ENCODE data around the gene LRRTM4.
"Not testable (repeated sequence)": the region's sequence is repeated elsewhere in the genome, so short reads cannot be mapped to it uniquely, and the experiment has no call there.

LRRTM4 gene

DNA sequence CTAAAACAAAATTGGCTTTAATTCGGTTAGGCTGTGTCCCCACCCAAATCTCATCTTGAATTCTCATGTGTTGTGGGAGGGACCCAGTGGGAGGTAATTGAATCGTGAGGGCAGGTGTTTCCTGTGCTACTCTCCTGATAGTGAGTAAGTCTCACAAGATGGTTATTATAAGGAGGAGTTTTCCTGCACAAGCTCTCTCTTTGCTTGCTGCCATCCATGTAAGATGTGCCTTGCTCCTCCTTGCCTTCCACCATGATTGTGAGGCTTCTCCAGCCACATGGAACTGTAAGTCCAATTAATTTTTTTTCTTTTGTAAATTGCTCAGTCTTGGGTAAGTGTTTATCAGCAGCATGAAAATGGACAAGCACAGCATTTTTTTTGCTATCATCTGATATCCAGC lies 476.7 kb downstream of the LRRTM4 start:
- not testable (repeated sequence) for DNase-seq

DNA sequence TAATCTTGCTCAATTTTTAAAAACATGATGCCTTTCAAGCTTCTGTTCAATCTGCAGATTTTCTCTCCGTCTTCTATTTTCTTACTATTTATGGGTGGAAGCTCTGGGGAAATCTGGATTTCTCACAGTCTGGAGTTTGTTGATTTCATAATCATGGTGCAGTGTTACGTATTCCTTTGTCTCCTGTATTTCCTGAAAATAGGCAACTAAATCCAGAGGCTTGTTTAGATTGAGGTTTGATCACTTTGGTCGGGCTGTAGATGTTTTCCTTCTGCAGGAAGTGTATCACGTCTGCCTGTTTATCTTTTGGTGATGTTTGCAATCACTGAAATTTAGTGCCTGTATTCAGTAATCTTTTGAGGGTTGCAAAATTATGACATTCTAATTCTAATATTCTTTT lies 487.7 kb downstream of the LRRTM4 start:
- DNase-seq, result no peak

DNA sequence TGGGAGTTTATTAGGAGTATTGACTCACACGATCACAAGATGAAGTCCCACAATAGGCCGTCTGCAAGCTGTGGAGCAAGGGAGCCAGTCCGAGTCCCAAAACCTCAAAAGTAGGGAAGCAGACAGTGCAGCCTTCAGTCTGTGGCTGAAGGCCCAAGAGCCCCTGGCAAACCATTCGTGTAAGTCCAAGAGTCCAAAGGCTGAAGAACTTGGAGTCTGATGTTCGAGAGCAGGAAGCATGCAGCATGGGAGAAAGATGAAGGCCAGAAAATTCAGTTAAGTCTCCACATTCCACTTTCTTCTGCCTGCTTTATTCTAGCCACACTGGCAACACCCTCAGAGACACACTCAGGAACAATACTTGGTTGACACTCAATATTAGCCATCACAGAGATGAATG lies 492.9 kb downstream of the LRRTM4 start:
- not testable (repeated sequence) for DNase-seq

DNA sequence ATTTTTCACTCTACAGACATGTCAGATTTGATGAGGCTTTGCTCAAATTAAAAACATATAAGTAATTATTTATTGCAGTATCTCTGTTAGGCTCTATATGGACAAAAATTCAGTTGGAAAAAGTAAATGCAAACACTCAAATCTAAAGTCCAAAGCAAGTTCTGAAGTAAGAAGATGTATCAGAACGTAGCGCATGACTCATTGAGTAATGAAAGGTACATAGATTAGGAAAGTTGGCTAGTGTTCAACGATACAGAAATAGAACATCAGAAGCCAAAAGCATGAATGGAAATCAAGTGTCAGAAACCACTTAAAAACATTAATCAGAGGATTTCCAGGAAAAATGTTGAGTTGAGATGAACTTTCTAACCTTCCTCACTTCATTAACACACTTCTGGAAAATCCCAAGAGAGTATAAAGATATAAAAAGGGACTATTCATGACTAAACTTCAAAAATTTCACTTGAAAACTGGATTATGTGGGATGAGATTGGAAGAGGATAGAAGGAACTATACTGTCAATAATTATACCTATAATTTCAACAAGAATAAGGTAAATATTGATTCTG lies 494.1 kb downstream of the LRRTM4 start:
- DNase-seq, result no peak

DNA sequence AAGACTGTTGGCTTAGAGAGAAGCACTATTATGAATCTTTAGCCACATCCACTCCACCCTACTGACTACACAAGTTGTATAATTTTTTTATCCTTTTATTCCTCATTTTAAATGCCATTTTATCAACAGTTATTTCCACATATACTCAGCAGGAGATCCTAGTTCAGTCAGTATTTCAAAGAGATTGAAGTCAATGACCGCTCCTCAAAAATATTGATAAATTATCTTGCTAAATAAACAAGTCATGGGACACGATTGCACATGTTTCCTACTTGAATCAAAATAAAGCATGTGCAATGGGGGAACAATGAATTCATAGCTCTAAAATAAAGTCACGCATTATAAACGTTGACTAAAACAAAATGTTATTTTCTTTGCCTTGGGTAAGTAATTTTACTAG lies 496.5 kb downstream of the LRRTM4 start:
- DNase-seq, result no peak

DNA sequence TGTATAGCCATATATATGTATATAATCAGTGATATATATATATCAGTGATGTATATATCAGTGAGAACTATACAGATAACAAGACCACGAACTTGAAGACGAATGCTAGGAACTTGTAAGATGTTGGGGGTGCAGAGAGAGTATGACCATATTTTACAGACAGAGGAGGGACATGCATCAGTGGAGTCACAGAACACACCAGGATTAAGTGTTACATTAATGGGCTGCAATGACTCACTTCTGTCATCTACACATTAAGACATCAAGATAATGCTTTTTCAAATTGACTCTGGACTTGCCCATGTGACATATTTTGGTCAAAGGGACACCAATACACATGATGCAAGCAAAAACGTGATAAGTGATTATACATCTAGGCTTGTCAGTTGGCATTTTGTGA lies 501.0 kb downstream of the LRRTM4 start:
- no peak for DNase-seq

DNA sequence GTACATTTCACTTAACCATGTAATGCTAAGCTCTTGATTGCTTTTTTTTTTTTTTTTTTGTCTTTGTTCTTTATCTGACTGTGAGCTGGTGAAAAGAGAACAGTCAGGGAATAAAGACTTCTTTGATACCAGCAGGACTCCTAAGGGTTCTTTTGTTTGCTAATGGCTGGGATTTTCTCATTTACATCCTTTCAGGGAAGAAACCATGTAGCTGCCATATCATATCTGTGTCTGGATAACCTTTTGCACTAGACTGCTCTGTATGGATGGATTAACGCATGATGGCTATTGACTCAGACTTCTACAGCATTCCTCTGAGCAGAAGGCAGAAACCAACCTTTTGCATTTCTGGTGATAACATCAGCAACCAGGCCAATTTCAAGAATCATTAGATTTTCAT lies 504.0 kb downstream of the LRRTM4 start:
- no peak for DNase-seq

DNA sequence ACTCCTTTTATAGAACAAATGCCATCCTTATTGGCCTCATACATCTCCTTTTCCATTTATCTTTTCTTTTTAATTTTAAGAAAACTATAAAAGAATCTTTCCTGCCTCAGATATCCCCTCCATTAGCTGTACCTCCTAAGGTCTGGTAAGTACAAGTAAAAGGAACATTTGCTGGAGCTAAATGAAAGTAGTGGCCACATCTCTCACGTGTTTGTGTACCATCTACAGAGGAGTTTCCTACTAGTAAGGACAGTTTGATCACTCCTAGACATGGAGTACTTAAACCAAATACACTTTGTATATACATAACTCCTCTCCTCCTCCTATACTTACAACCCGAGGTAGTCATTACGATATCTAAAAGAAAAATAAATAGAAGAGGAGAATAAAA lies 504.8 kb downstream of the LRRTM4 start:
- DNase-seq, result no peak

DNA sequence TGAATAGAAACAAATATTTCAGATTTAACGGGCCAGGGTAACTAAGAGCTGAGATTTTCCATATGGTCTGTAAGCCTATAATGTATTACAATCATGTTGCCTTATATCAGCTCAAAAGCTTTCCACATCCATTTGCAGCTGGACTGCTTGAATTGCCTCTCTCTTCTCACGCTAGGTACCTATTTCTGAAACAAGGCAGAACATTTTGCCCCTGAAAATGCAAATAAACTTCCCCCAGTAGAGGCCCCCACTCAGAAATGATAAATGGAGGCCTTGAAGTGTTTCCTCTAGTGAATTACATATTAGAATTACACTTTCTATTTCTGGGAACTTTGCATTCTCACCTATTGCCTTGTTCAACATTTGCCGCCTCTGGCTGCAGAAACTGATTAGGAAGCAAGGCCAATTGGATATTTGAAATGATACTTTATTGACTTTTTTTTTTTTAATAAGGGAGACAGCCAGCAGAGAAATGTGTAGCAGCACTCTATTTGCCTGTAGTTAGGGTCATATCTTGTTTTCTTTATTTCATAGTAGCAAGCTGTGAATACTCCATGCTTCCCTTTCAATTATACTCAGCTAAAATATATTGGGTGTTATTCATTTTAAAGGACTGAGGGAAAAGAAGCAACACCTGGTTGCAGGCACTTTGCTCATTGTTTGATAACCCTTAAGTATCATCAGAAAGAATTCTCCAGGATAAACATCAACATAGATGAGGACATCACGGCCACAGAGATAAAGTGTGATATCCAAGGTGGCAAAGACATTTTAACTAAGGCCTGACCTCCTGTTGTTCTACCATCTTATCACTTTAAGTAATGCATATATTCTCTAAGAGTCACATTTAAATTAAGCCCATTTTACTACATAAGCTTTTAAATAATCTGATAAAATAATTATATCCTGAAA lies 505.5 kb downstream of the LRRTM4 start:
- DNase-seq, result no peak

DNA sequence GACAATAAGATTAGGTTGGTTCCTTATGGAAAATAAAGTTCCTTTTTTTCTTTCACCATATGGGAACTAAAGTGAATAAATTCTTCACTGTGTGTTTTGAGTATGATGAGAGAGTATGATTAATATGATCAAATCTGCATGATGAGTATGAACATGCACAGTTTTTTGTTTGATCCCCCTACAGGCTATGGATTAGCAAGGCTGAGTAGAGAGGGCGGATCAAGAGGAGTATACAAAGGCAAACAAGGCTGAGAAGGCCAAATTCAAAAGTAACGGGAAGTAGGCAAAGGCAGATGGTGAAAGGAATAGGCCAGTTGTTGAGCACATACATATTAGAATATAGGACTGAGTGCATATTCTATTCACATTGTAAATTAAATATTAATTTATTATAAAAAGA lies 508.2 kb downstream of the LRRTM4 start:
- no peak for DNase-seq

DNA sequence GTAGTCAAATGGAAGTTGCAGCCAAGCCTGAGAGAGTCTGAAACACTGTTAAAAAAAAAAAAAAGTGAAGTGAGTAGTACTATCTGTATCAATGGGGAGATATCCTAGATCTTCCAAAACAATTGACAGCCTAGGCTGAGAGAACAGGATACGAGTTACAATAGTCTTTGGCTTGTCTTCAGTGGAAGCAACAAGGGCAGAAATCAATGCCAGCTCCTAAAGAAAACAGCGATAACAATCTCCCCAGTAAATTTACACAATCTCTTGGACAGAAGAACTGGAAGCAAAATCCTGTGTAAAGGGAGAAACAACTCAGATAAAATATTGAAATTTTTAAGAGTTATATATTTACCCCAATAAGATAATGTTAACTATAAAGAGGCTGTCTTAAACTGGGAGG lies 508.7 kb downstream of the LRRTM4 start:
- no peak for DNase-seq

DNA sequence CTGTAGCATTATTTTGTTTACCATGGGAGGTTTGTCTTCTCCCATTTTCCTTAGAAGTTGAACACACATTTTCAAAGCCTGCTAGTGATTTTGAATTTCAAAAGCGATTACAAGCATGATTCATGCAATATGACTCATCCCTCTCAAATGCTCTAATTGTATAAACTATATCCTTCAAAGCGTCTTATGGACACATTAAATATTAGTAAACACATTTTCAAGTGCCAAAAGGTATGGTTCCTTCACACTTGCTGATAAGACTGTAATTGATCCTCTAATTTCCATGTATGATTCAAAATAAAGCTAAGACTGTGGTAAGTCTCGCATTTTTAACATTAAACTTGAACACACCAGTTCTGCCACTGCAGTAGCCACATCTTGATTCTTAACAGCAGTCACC lies 512.9 kb downstream of the LRRTM4 start:
- no peak for DNase-seq

DNA sequence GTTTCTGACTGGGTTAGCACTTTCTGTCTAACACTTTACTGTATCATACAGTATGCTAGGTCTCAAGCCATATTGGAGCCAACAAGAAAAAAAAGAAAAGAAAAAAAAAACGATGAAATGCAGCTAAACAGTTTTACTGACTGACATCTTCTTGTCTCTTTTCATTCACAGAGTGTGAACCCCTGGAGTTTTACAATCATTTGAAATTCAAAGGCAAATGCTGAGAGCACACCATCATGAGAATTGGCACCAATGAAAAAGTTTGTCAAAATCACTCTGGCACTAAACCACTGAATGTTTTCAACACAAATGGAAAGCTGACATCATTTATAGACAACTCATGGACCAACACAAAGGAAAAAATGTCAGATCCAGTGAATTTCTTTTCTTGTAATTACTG lies 513.3 kb downstream of the LRRTM4 start:
- no peak for DNase-seq

DNA sequence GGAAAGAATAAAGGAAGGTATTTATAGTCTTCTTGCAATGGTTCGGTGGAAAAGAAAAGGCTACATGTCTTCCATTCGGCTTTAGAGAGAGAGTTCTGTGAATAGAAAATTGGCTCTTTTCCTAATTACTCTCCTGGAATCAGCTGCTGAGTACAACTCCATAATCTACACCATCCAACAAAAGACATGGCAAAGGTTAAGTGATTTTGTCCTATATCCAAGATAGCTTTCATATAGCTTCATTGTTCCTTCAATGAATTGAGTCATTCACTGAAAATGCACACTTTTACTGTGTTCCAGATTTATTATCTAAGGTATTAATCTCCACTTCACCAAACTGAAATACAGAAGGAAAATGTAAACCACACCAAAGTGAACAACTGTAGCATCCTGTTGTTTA lies 514.5 kb downstream of the LRRTM4 start:
- no peak for DNase-seq

DNA sequence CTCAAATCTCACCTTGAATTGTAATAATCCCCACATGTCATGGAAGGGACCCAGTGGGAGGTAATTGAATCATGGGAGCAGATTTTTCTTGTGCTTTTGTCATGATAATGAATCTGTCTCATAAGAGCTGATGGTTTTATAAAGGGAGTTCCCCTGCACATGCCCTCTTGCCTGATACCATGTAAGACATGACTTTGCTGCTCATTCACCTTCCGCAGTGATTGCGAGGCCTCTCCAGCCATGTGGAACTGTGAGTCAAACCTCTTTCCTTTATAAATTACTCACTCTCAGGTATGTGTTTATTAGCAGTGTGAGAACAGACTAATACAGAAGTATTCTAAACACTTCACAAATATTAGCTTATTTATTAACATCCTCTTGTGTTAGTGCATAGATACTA lies 516.7 kb downstream of the LRRTM4 start:
- DNase-seq, result no peak

DNA sequence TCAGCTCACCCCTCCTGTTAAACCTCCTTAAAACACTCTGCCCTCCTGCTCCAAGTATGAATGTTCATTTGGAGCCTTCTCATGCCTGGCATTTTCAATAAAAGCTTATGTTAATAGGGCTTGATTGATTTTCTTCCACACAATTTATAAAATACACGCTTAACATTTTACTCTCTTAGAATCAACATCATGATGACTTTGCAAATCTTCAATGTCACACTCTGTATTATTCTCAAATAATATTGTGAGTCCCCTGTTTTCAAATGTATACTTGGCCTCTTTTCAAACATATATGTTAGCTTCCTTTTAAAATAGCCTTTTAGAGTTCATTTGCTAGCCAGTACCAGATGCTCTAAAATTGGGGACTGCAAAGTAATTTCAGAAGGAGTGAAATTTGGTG lies 520.3 kb downstream of the LRRTM4 start:
- no peak for DNase-seq

DNA sequence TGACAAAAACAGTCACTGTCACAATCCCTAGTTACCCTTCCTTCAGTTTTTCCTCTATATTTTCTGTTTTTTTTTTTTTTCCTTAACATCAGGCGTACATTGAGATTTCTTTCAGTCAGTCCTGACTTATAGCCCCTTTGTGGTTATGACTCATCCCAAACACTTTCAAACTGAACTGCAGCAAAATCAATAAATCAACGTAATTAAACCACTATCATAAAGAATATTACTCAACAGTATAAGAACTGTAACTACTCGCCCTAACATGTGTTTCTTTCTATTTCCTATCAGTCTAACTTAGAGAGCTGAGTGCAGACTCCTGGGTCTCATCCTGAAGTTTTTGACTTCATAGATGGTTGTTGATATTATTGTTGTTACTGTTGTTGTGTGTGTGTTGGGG lies 523.5 kb downstream of the LRRTM4 start:
- DNase-seq, result no peak

DNA sequence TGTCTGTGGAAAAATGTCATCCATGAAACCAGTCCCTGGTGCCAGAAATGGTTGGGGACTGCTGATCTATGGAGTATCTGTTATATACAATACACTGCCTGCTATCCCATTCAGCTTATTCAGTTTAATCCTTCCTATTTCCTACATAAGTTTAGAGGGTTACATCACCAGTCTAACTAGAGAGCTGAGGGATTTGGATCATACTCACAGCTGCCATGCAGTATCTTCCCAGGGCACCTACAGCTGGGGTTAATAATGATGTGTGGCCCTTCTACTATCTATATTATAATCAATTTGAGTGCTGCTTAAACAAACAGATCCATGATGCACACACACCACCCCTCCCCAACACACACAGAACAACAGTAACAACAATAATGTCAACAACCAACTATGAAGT lies 524.0 kb downstream of the LRRTM4 start:
- no peak for DNase-seq

DNA sequence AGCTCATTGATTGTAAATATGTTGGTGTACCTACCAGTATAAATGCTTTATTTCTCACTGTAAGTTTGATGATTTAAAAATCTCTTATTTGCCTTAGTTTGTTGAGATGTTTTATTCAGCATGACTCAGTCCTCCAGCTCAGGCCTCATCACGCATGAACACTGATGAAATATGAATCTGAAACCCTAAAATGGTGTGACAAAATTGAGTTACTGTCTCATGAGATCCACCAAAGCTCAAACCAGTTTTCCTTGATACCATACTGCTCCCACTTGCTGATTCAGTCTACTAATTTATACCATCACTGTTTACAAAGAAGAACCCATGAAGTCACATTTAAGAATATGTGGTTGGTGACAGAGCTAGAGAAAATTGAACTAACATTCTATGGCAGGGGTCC lies 524.9 kb downstream of the LRRTM4 start:
- no peak for DNase-seq

DNA sequence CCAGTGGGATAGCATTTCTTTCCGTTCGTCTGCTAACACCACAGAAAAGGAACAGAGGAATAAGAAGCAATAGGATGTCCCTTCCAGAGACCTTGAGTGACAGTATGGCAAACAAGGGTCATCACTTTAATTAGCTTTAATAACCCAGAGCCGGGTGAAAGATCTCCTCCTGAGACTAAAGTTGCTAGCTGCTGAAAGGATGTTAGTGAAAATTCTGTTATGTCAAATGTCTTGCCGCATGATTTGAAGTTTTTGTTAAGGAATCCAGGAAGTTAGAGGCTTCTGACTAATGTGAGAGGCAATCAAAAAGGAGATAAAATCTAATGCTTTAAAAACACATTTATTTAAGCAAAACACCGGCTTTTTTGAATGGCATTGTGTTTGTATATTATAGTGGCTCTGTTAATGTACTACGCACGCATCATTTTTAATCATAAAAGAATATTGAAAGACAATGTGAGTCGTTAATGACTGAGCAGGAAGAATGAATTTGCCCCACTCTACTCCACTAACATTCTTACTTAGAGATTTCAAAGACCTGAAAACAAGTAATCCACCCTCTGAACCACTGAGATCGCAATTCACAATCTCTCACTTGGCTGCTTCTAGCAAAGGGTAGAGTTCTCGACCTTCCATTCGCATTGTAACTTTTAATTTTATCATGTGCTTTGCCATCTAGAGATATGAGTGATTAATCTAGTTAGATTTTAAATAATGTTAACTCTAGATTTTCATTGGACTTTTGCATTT lies 536.6 kb downstream of the LRRTM4 start:
- no peak for DNase-seq

DNA sequence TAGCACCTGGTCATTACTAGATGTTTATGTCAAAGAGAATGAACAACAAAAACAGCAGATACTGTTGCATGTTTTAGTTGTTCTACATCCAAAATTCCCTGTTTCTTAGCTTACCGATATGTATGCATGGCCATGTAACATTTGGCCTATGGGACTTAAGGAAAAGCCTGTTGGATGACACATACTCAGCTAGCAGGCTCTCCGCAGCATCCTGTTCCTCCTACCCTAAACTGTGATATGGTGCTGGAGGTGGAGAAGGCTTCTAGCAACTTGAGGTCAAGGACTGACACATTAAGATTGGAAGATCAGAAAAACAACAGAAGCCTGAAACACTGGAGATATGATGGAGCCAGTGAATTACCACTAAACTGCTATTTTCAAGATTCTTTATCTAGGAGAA lies 537.8 kb downstream of the LRRTM4 start:
- no peak for DNase-seq

DNA sequence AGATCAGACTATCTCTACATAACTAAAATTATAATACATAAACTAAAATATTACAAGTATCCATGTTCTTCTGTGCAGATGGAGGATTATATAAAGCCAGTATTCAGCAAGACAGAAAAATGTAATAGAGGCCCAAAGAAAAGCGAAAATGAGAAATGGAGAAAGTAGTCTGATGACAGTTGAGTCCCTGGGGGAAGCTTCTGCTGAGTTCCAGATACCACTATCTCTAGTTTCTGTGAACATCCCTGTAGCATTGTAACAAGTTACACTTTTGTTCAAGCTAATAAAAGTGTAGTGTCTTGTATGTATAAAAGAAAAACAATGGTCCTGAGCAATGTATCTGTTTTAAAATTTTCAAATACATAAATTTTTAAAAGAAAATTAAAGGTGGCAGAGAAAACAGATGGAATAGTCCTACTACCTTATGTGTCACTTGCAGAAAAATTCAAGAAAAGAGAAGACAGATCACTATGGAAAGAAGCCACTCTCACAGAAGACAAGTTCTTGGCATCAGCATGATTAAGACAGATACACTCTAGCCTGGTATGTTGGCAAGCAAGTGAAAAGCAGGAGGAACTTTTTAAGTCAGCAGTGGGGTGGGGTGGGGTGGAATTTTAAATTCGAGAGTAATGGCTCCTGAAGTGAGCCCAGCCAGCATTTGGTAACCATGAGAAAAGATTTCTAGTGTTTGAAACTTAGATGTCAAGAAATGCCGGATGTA lies 541.9 kb downstream of the LRRTM4 start:
- DNase-seq, result no peak

Data from hematopoietic multipotent progenitor cell treated with erythropoietin and hydrocortisone succinate and interleukin-3 and kit ligand, for 8 days (in vitro differentiated cells).